Measurements from ENCODE around the gene DHCR7.

- TF ChIP-seq, protein P1, sequence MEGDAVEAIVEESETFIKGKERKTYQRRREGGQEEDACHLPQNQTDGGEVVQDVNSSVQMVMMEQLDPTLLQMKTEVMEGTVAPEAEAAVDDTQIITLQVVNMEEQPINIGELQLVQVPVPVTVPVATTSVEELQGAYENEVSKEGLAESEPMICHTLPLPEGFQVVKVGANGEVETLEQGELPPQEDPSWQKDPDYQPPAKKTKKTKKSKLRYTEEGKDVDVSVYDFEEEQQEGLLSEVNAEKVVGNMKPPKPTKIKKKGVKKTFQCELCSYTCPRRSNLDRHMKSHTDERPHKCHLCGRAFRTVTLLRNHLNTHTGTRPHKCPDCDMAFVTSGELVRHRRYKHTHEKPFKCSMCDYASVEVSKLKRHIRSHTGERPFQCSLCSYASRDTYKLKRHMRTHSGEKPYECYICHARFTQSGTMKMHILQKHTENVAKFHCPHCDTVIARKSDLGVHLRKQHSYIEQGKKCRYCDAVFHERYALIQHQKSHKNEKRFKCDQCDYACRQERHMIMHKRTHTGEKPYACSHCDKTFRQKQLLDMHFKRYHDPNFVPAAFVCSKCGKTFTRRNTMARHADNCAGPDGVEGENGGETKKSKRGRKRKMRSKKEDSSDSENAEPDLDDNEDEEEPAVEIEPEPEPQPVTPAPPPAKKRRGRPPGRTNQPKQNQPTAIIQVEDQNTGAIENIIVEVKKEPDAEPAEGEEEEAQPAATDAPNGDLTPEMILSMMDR (IDR thresholded peaks at IDR 0.05; ENCODE audit: insufficient read depth, low read length), result no peak
- TF ChIP-seq POLR2AphosphoS5 (IDR thresholded peaks at IDR 0.05; ENCODE audit: low read depth), result no peak
Measured at GRCh38 chr11:71391796-71392195, 56.4 kb downstream of the DHCR7 start.
